HG03439 (cell line): ENCODE results near the gene PRKAR1B.

ENCODE experiments used
- ATAC-seq: cut with Tn5 transposase; IDR thresholded peaks from one replicate; pipeline ENCODE4 v1.9.1; 2021; ENCODE audit warnings: mild to moderate bottlenecking, moderate library complexity; ENCODE audit not compliant: unreplicated experiment

Gene PRKAR1B

GRCh38 chr7:501526-501925 is 225.6 kb downstream of the PRKAR1B start:
- no peak for ATAC-seq

- no peak for ATAC-seq
These were observed 226.3 kb downstream of the PRKAR1B start for GRCh38 chr7:500521-501420.

- ATAC-seq, result no peak
These were observed 227.1 kb downstream of the PRKAR1B start for GRCh38 chr7:499853-500485.
